GM18858 (cell line): Measurements from ENCODE around the gene PRKG1.
"Not testable (repeated sequence)": the region's sequence is repeated elsewhere in the genome, so short reads cannot be mapped to it uniquely, and the experiment has no call there.

Experiments
- ATAC-seq: cut with Tn5 transposase; IDR thresholded peaks from one replicate; pipeline ENCODE4 v1.9.1; 2021; ENCODE audit not compliant: unreplicated experiment

Gene PRKG1

GRCh38 chr10:51567271-51567670, 493.0 kb downstream of the PRKG1 start:
- ATAC-seq, result no peak

GRCh38 chr10:51569467-51569866, 495.2 kb downstream of the PRKG1 start:
- no peak for ATAC-seq

GRCh38 chr10:51574248-51575048, 500.2 kb downstream of the PRKG1 start:
- ATAC-seq, result no peak

- ATAC-seq, result not testable (repeated sequence)
These were observed 506.9 kb downstream of the PRKG1 start for GRCh38 chr10:51581196-51581595.

DNA sequence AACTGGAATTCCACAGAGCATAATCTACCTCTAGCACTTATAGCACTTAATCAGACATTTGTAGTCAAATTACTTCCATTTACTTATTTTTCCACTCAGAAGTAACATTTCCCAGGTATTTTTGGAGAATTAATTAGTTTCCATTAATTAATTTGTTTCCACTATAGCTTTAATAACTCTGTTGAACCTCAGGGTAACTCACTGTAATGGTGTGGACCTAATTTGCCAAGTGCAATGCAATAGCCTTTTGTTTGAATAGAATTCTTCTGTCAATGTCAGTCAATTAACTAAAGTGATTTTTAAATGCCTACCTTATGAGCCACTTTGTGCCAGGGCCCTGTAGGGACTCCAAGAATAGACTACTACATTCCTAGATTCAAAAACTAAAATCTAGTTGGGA, 509.7 kb downstream of the PRKG1 start:
- ATAC-seq, result no peak

- no peak for ATAC-seq
These were observed 511.5 kb downstream of the PRKG1 start for GRCh38 chr10:51585742-51586141.

DNA sequence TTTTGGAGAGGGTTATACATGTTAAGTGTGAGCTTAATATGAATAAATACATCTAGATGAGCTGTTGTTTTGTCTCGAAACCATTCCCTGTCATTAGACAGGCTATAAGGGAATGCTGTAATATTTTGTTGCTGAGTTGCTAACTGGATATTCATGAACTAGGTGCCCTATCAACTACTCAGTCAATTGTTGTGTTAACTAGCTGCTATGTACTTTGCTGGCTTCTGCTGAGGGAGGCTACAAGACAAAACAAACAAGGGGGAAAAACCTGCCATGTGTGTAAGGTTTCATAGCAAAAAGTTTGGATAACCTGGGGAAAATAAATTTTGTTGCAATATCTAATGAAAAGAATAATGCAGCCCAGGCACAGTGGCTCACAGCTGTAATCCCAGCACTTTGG, 514.7 kb downstream of the PRKG1 start:
- no peak for ATAC-seq

- ATAC-seq, result no peak
These were observed 516.5 kb downstream of the PRKG1 start for GRCh38 chr10:51590818-51591217.

GRCh38 chr10:51596695-51597094, 522.4 kb downstream of the PRKG1 start:
- no peak for ATAC-seq

GRCh38 chr10:51599647-51600046, 525.4 kb downstream of the PRKG1 start:
- ATAC-seq, result no peak

- no peak for ATAC-seq
These were observed 528.0 kb downstream of the PRKG1 start for GRCh38 chr10:51602326-51602725.

DNA sequence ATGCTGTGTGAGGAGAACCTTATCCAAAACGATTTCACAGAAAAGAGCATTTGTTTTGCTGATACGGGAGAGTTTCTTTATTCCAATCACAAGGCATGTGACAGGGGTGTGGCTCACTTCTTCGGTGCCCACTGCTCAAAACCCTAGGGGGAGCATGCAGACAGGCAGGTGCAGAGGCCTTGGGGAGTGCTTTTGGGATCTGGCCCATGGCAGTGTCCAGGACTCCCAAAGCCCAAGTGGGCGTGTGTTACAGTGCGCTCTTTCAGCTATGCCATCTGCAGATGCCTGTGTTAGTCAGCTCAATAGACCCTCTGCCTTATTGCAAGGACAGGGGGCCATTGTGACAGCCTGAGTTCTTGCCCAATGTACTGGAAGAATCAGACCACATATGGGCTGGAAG, 530.3 kb downstream of the PRKG1 start:
- ATAC-seq, result no peak

DNA sequence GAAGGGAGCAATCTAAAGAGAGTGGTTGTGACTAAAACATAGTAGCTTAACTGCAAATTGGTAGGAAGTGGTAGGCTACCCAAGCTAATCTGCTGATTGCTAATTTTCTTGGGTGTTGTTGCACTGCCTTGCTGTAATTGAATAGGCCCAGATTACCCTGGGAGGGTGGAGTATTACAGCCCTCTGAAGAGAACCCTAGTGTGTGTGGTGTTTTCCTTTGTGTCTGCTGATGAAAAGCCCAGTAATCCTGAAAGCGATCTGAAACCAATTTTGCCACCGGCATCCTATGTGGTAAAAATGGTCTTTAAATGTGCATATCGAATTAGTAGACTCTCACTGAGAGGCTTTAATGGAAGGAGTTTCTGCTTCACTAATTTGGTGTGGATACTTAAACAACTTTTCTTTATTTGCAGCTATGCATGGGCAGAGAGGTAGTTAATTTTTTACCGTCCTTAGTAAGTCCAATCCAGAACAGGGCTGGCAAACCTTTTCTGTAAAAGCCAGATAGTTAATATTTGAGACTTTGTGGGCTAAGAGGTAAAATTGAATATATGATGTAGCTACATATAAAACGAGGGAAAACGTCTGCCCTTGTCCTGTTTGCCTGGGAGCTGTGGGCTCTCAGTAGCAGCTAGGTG, 532.7 kb downstream of the PRKG1 start:
- ATAC-seq, result no peak

DNA sequence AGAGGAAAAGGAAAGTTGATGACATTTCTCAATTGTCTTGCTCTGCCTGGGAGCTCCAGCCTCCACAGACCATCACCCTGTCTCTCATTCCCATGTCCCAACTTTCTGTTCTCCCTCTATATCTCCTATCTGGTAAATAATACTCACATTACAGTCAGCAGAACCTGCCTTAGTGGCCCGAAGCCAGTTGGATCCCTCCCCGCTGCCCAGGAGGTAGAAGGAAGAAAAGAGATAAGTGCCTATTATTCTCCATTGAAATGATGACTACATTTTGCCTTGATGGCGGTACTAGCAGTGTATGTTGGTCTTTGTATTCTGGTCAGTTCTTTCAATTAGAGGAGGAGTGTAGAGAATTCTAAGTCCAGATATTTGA, 533.2 kb downstream of the PRKG1 start:
- no peak for ATAC-seq

DNA sequence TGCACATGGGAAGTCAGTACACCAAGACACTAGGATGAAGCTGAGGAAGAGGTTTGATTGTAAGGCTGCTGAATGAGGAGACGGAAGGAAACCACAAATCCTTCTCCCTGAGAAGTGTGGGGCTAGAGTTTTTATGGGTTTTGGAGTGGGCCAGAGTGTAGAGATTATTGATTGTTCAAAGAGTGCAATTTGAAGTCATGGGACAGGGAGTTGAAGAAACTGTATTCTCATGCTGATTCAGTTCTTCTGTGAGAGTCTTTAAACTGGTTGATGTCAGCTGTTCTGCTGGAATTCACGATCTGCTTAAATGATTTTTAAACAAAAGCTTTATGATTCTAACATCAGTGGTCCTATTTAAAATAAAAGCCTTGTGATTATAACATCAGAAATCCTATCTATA, 533.9 kb downstream of the PRKG1 start:
- no peak for ATAC-seq

DNA sequence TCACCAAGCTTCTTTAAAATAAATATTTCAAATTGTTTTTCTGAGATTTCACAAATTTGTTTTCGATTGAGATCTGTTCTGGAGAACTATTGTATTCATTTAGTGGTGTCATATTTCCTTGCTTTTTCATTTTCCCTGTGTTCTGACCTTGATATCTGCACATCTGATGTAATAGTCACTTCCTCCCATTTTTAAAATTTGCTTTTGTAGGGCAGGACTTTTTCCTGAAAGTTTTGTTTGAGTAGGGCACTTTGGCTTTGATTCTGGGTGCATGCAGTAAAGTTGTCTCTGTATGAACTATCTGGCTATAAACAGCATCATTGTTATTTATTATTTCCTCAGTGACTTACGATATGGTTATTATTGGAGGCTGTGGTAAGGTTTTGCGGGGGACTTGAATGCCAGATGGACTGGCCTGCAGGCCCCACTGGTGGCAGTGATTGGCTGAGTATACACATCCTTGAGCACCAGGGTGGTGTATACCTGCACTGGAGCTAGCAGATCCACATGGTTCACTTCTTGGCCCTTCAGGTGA, 541.5 kb downstream of the PRKG1 start:
- ATAC-seq, result no peak

DNA sequence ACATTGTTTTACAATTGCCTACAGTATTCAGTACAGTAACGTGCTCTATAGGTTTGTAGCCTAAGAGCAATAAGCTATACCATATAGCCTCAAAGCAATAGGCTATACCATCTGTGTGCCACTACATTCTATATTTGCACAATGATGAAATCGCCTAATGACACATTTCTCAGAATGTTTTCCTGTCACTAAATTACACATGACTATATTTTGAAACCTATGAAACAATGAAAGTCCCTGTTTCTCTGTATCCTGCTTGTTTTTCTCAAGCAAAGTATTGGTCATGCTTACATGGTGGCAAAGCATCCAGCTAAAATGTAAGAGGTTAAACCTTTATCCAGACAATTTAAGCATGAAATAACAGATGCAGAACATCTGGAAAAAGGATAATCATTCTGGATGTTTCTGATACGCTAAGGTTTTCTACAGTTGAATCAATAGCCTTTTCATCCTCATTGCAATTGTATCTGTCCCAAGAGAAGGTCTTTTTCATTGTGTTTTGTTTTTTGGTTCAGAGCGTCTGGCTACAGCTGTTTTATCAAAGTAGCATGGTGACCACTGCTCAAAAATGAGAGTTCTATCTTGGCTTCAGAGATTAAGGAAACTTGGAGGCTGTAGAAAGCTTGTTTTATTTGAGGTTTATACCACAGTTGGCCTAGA, 543.4 kb downstream of the PRKG1 start:
- ATAC-seq, result no peak

- ATAC-seq, result no peak
These were observed 545.1 kb downstream of the PRKG1 start for GRCh38 chr10:51619365-51619764.

DNA sequence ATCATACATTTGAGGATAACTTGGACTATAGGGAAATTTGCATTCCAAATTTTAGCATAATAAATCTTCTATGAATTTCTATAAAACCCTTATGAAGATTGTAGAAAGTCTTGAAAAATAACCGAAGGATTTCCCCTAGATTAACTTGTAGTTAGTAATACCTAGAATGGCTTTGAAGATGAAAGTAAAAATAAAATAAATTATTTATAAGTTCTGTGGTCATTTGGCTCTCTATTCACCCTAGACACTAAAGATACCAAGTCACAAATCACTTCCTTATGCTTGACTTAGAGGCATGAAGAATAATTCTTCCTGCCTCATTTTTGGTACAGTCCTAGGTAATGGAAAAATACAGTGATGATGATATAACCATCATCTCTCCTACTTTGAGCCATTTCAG, 545.8 kb downstream of the PRKG1 start:
- peak; percentile 46 for ATAC-seq

- no peak for ATAC-seq
These were observed 549.7 kb downstream of the PRKG1 start for GRCh38 chr10:51624013-51624412.

DNA sequence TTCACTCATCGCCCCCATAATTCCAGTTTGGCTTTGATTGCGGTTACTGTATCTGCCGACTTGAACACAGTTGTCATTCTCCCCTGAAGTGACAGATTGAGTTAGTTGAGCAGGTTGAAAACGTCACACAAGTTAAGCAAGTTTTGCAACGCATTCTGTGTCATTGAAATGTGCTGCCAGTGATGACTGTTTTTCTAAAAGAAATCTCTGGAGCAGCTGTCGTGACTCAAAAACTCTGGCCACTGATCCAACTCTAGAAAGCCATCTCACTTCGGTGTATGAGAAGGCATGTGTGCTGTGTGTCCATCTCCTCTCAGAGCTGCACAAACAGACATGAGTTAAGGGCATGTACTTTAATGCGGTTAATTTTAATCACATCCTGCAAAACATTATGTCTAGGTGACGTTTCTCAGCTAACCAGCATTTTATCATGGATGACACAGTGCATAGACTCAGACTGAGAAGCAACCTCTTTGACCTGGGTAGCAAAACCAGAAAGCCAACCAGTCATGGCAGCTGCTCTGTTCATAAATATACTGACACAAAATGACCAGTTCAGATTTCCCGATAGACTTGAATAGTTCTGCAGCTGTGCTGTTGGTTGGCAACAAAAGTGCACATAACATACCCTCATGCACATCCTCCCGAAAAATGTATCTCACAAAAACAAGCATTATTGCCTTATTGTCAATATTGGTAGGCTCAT, 555.8 kb downstream of the PRKG1 start:
- ATAC-seq, result no peak
